ENCODE measurements around the gene TRIM40.
"Not testable (repeated sequence)": the region's sequence is repeated elsewhere in the genome, so short reads cannot be mapped to it uniquely, and the experiment has no call there.

The TRIM40 gene

GRCh38 chr6:30160008-30160784 lies 24.3 kb downstream of the TRIM40 start:
- Histone ChIP-seq H3K27me3 (ENCODE audit: control insufficient read depth in 1 of 2, insufficient read depth in 2 of 2, low read length in 2 of 2) (no peaks in the 10 kb centered on the region), H3K36me3 (ENCODE audit: insufficient read depth, low read length) (no peaks in the 10 kb centered on the region), H3K4me1 (ENCODE audit: insufficient read depth, low read length) (peaks cover 4% of the 10 kb centered on the region), H3K27ac (ENCODE audit: low read depth, low read length) (no peak overlapping the region), H3K4me3 (ENCODE audit: low read depth in 1 of 2, low read length in 2 of 2) (no peak overlapping the region), H3K9me3 (ENCODE audit: low read length) (no peaks in the 10 kb centered on the region), H3K9ac (ENCODE audit: low read length) (no peak overlapping the region)

GRCh38 chr6:30160785-30161531 lies 25.0 kb downstream of the TRIM40 start, which contains the start of gene TRIM10:
Gene TRIM10, minus strand, starts transcription at chr6:30161211. Its CDS starts 353 bp downstream, at chr6:30160858.
- Histone ChIP-seq H3K4me3 (ENCODE audit: low read depth in 1 of 2, low read length in 2 of 2) (no peak within 1 kb of the TSS), H3K9ac (ENCODE audit: low read length) (no peak within 1 kb of the TSS), H3K4me1 (ENCODE audit: insufficient read depth, low read length) (no peaks in the 10 kb centered on the region), H3K36me3 (ENCODE audit: insufficient read depth, low read length) (no peaks in the 10 kb centered on the region), H3K9me3 (ENCODE audit: low read length) (no peaks in the 10 kb centered on the region), H3K27me3 (ENCODE audit: control insufficient read depth in 1 of 2, insufficient read depth in 2 of 2, low read length in 2 of 2) (no peaks in the 10 kb centered on the region), H3K27ac (ENCODE audit: low read depth, low read length) (no peak within 1 kb of the TSS)

- no peaks in the 10 kb centered on the region for H3K9me3 ChIP-seq (ENCODE audit: low read length)
- no peak overlapping the region for H3K4me3 ChIP-seq (ENCODE audit: low read depth in 1 of 2, low read length in 2 of 2)
- no peaks in the 10 kb centered on the region for H3K36me3 ChIP-seq (ENCODE audit: insufficient read depth, low read length)
- no peaks in the 10 kb centered on the region for H3K4me1 ChIP-seq (ENCODE audit: insufficient read depth, low read length)
- H3K27me3 ChIP-seq (ENCODE audit: control insufficient read depth in 1 of 2, insufficient read depth in 2 of 2, low read length in 2 of 2), result no peaks in the 10 kb centered on the region
- H3K27ac ChIP-seq (ENCODE audit: low read depth, low read length), result no peak overlapping the region
- no peak overlapping the region for H3K9ac ChIP-seq (ENCODE audit: low read length)
These were observed 26.5 kb downstream of the TRIM40 start for GRCh38 chr6:30162265-30163089.

- Histone ChIP-seq H3K9ac (ENCODE audit: low read length) (no peak within 1 kb of the TSS), H3K4me3 (ENCODE audit: low read depth in 1 of 2, low read length in 2 of 2) (no peak within 1 kb of the TSS), H3K36me3 (ENCODE audit: insufficient read depth, low read length) (no peaks in the 10 kb centered on the region), H3K27me3 (ENCODE audit: control insufficient read depth in 1 of 2, insufficient read depth in 2 of 2, low read length in 2 of 2) (no peaks in the 10 kb centered on the region), H3K9me3 (ENCODE audit: low read length) (no peaks in the 10 kb centered on the region), H3K27ac (ENCODE audit: low read depth, low read length) (no peak within 1 kb of the TSS), H3K4me1 (ENCODE audit: insufficient read depth, low read length) (no peaks in the 10 kb centered on the region)
These were observed 27.4 kb downstream of the TRIM40 start, which contains the start of gene TRIM15 for GRCh38 chr6:30163090-30163917. Gene TRIM15, plus strand, starts transcription at chr6:30163546. Its CDS starts 139 bp downstream, at chr6:30163685.

GRCh38 chr6:30163918-30164654 lies 28.1 kb downstream of the TRIM40 start:
- Histone ChIP-seq H3K4me3 (ENCODE audit: low read depth in 1 of 2, low read length in 2 of 2) (no peak overlapping the region), H3K4me1 (ENCODE audit: insufficient read depth, low read length) (no peaks in the 10 kb centered on the region), H3K9me3 (ENCODE audit: low read length) (no peaks in the 10 kb centered on the region), H3K27ac (ENCODE audit: low read depth, low read length) (no peak overlapping the region), H3K36me3 (ENCODE audit: insufficient read depth, low read length) (no peaks in the 10 kb centered on the region), H3K27me3 (ENCODE audit: control insufficient read depth in 1 of 2, insufficient read depth in 2 of 2, low read length in 2 of 2) (peaks cover 0 to 6% of the 10 kb centered on the region in 2 donors), H3K9ac (ENCODE audit: low read length) (no peak overlapping the region)

- peaks cover 0 to 8% of the 10 kb centered on the region in 2 donors for H3K27me3 ChIP-seq (ENCODE audit: control insufficient read depth in 1 of 2, insufficient read depth in 2 of 2, low read length in 2 of 2)
- H3K9ac ChIP-seq (ENCODE audit: low read length), result no peak overlapping the region
- no peak overlapping the region for H3K4me3 ChIP-seq (ENCODE audit: low read depth in 1 of 2, low read length in 2 of 2)
- H3K27ac ChIP-seq (ENCODE audit: low read depth, low read length), result no peak overlapping the region
- no peaks in the 10 kb centered on the region for H3K36me3 ChIP-seq (ENCODE audit: insufficient read depth, low read length)
- H3K9me3 ChIP-seq (ENCODE audit: low read length), result no peaks in the 10 kb centered on the region
- H3K4me1 ChIP-seq (ENCODE audit: insufficient read depth, low read length), result no peaks in the 10 kb centered on the region
These were observed 28.8 kb downstream of the TRIM40 start for GRCh38 chr6:30164714-30165113.

- H3K4me1 ChIP-seq (ENCODE audit: insufficient read depth, low read length); H3K4me3 ChIP-seq (ENCODE audit: low read depth in 1 of 2, low read length in 2 of 2); H3K36me3 ChIP-seq (ENCODE audit: insufficient read depth, low read length); H3K27ac ChIP-seq (ENCODE audit: low read depth, low read length); H3K9me3 ChIP-seq (ENCODE audit: low read length); H3K9ac ChIP-seq (ENCODE audit: low read length); H3K27me3 ChIP-seq (ENCODE audit: control insufficient read depth in 1 of 2, insufficient read depth in 2 of 2, low read length in 2 of 2): not testable (repeated sequence)
These were observed 29.3 kb downstream of the TRIM40 start for GRCh38 chr6:30165238-30165637.

- Histone ChIP-seq H3K9ac (ENCODE audit: low read length) (no peak overlapping the region), H3K4me1 (ENCODE audit: insufficient read depth, low read length) (no peaks in the 10 kb centered on the region), H3K9me3 (ENCODE audit: low read length) (no peaks in the 10 kb centered on the region), H3K27me3 (ENCODE audit: control insufficient read depth in 1 of 2, insufficient read depth in 2 of 2, low read length in 2 of 2) (peaks cover 18 to 27% of the 10 kb centered on the region in 2 donors), H3K27ac (ENCODE audit: low read depth, low read length) (no peak overlapping the region), H3K36me3 (ENCODE audit: insufficient read depth, low read length) (no peaks in the 10 kb centered on the region), H3K4me3 (ENCODE audit: low read depth in 1 of 2, low read length in 2 of 2) (no peak overlapping the region)
These were observed 31.2 kb downstream of the TRIM40 start for GRCh38 chr6:30167101-30167500.

- no peaks in the 10 kb centered on the region for H3K9me3 ChIP-seq (ENCODE audit: low read length)
- H3K9ac ChIP-seq (ENCODE audit: low read length), result no peak overlapping the region
- no peaks in the 10 kb centered on the region for H3K4me1 ChIP-seq (ENCODE audit: insufficient read depth, low read length)
- H3K36me3 ChIP-seq (ENCODE audit: insufficient read depth, low read length), result no peaks in the 10 kb centered on the region
- peaks cover 18 to 30% of the 10 kb centered on the region in 2 donors for H3K27me3 ChIP-seq (ENCODE audit: control insufficient read depth in 1 of 2, insufficient read depth in 2 of 2, low read length in 2 of 2)
- no peak overlapping the region for H3K27ac ChIP-seq (ENCODE audit: low read depth, low read length)
- no peak overlapping the region for H3K4me3 ChIP-seq (ENCODE audit: low read depth in 1 of 2, low read length in 2 of 2)
These were observed 32.8 kb downstream of the TRIM40 start for GRCh38 chr6:30168741-30169140.
